Gastrocnemius medialis (tissue), 4 donors: ENCODE measurements around the gene GLCCI1. TPM values are rescaled to one million over a fixed set of nuclear protein-coding genes. Genes with fewer than 3 reads are reported as not detected.

Experiments used
- ATAC-seq, 2 donors: fragments of 150-250 bp; one replicate each; pipeline ENCODE4 v1.9.1; 2016
- DNase-seq, 2 donors: peaks; one replicate each; pipeline ENCODE4 v3.0.0-alpha.2; 2019
- H3K27ac ChIP-seq, 4 donors: fragments of 200-600 bp; sonication (generic); 1 replicate in 1 of 4; 2 replicates in 3 of 4; pipeline ENCODE4 v1.5.1; 2016 to 2018; ENCODE audit warnings: mild to moderate bottlenecking in 2 of 4, moderate library complexity in 1 of 4
- H3K27me3 ChIP-seq, 3 donors: fragments of 200-600 bp; sonication (generic) in 2 of 3; 1 replicate in 1 of 3; 2 replicates in 2 of 3; pipeline versions ENCODE4 v1.5.1 to v1.6.0; 2016 to 2019; ENCODE audit warnings: mild to moderate bottlenecking in 1 of 3, moderate library complexity in 1 of 3
- H3K36me3 ChIP-seq, 2 donors: fragments of 200-600 bp; sonication (generic) in 1 of 2; one replicate each; pipeline ENCODE4 v1.5.1; 2017 to 2018
- H3K4me1 ChIP-seq, 2 donors: fragments of 200-600 bp; sonication (generic) in 1 of 2; one replicate each; pipeline ENCODE4 v1.5.1; 2016 to 2017; ENCODE audit warnings: mild to moderate bottlenecking in 2 of 2
- H3K4me3 ChIP-seq, 4 donors: fragments of 200-600 bp; sonication (generic) in 3 of 4; 1 replicate in 1 of 4; 2 replicates in 3 of 4; pipeline ENCODE4 v1.5.1; 2016 to 2019; ENCODE audit warnings: mild to moderate bottlenecking in 2 of 4
- H3K9me3 ChIP-seq, 3 donors: fragments of 200-600 bp; sonication (generic) in 2 of 3; 1 replicate in 1 of 3; 2 replicates in 2 of 3; pipeline ENCODE4 v1.5.1; 2016 to 2019
- CTCF ChIP-seq, 5 experiments: fragments of 450-650 bp in 3 of 5; fragments of 200-600 bp in 2 of 5; sonication (generic) in 2 of 5; IDR thresholded peaks in 4 of 5; conservative IDR thresholded peaks in 1 of 5; 1 replicate in 4 of 5; 2 replicates in 1 of 5; pipeline ENCODE4 v1.5.1; 2016 to 2019; ENCODE audit warnings: antibody characterized with exemption in 5 of 5, mild to moderate bottlenecking in 3 of 5, moderate library complexity in 3 of 5
- POLR2A ChIP-seq, 2 donors: fragments of 450-650 bp; IDR thresholded peaks; one replicate each; pipeline ENCODE4 v1.6.1; 2017; ENCODE audit warnings: antibody characterized with exemption in 2 of 2, mild to moderate bottlenecking in 2 of 2, moderate library complexity in 2 of 2
- in situ Hi-C, 4 donors: fragments of 200-750 bp; cut with MboI; loops; one replicate each; pipeline versions ENCODE4 v1.15.0 to v1.8.0; 2017; ENCODE audit warnings: low sequenced_read_pairs in 4 of 4
- intact Hi-C: fragments of 100-400 bp; cut with DNase I; formaldehyde crosslinking; loops from one replicate; pipeline ENCODE4 v1.15.1; 2023; ENCODE audit warnings: low total_unique reads
- total RNA-seq, 4 donors: library from RNA; depleted of rRNA; stranded (reverse); fragments of >200 nt; gene quantifications; one replicate each; pipeline versions ENCODE4 v1.1.0 to v1.2.3, GENCODE V29; 2016

The GLCCI1 gene
- total RNA-seq, 4 donors from 2014 or later = 1.2 to 6.1 (median 2.6) TPM

GRCh38 chr7:8112685-8113084 lies 144.1 kb downstream of the GLCCI1 start:
- Histone ChIP-seq H3K36me3 (no peaks in the 10 kb centered on the region), H3K27me3 (no peaks in the 10 kb centered on the region), H3K4me3 (no peak overlapping the region), H3K27ac (no peak overlapping the region), H3K9me3 (no peaks in the 10 kb centered on the region), H3K4me1 (no peaks in the 10 kb centered on the region)
- no peak for TF ChIP-seq POLR2A (IDR thresholded peaks at IDR 0.05)
- no peak for TF ChIP-seq CTCF (IDR thresholded peaks at IDR 0.05 in 4 of 5, conservative IDR thresholded peaks at IDR 0.05 in 1 of 5)
- DNase-seq = no peak
- intact Hi-C loops = no loop called here
- ATAC-seq = no peak
- in situ Hi-C loops = no loop called here

GRCh38 chr7:8113184-8113583 lies 144.6 kb downstream of the GLCCI1 start:
- Histone ChIP-seq H3K27ac (no peak overlapping the region), H3K4me1 (no peaks in the 10 kb centered on the region), H3K4me3 (no peak overlapping the region), H3K27me3 (no peaks in the 10 kb centered on the region), H3K9me3 (no peaks in the 10 kb centered on the region), H3K36me3 (no peaks in the 10 kb centered on the region)
- TF ChIP-seq CTCF (IDR thresholded peaks at IDR 0.05 in 4 of 5, conservative IDR thresholded peaks at IDR 0.05 in 1 of 5) (no peak), POLR2A (IDR thresholded peaks at IDR 0.05) (no peak)
- DNase-seq (no peak), ATAC-seq (no peak)
- intact Hi-C loops = no loop called here
- in situ Hi-C loops = no loop called here

GRCh38 chr7:8114175-8114574 lies 145.6 kb downstream of the GLCCI1 start:
- Histone ChIP-seq H3K36me3 (no peaks in the 10 kb centered on the region), H3K27ac (no peak overlapping the region), H3K4me3 (no peak overlapping the region), H3K9me3 (no peaks in the 10 kb centered on the region), H3K27me3 (no peaks in the 10 kb centered on the region), H3K4me1 (no peaks in the 10 kb centered on the region)
- ATAC-seq (no peak), DNase-seq (no peak)
- in situ Hi-C loops = no loop called here
- intact Hi-C loops = no loop called here
- TF ChIP-seq CTCF (IDR thresholded peaks at IDR 0.05 in 4 of 5, conservative IDR thresholded peaks at IDR 0.05 in 1 of 5) (no peak), POLR2A (IDR thresholded peaks at IDR 0.05) (no peak)

- no peak for DNase-seq
- H3K36me3 ChIP-seq = no peaks in the 10 kb centered on the region
- in situ Hi-C loops = no loop called here
- ATAC-seq = no peak
- no peak overlapping the region for H3K4me3 ChIP-seq
- H3K27ac ChIP-seq = no peak overlapping the region
- intact Hi-C loops = no loop called here
- TF ChIP-seq POLR2A (IDR thresholded peaks at IDR 0.05) (no peak), CTCF (IDR thresholded peaks at IDR 0.05 in 4 of 5, conservative IDR thresholded peaks at IDR 0.05 in 1 of 5) (no peak)
- H3K4me1 ChIP-seq = peaks cover 0 to 4% of the 10 kb centered on the region in 2 donors
- no peaks in the 10 kb centered on the region for H3K9me3 ChIP-seq
- H3K27me3 ChIP-seq = no peaks in the 10 kb centered on the region
Observed at GRCh38 chr7:8115547-8116402, 147.2 kb downstream of the GLCCI1 start.
